Measurements from ENCODE around the gene CD5L. TPM values are rescaled to one million over a fixed set of nuclear protein-coding genes. Genes with fewer than 3 reads are reported as not detected.

CD5L gene
- total RNA-seq, 2 donors from 2014 or later = not detected

DNA sequence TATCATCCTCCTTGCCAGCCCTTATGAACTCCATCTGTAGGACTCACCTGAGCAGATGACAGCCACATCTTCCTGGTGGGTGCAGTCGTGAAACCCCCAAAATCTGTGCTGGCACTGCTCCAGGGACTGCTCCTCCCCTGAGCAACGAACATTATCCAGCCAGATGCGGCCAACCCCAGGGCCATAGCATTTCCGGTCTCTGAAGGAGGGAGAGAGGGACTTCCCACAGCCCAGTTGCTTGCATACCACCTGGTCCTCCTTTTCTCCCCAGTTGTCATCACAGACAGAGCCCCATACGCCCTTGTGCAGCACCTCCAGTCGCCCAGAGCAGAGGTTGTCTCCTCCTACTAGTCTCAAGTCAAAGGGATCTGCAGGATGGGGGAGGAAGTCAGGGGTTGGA is 8.5 kb downstream of the CD5L start:
- 87% methylated on average over 6 of the region's 6 CpGs for WGBS
- H3K27me3 ChIP-seq (replicated peaks; ENCODE audit: insufficient read depth) = no peaks in the 10 kb centered on the region
- H3K36me3 ChIP-seq = no peaks in the 10 kb centered on the region
- no peak for DNase-seq (ENCODE audit: low spot score)
- no peak overlapping the region for H3K27ac ChIP-seq
- TF ChIP-seq POLR2AphosphoS5 (IDR thresholded peaks at IDR 0.05) (no peak), POLR2A (IDR thresholded peaks at IDR 0.05) (no peak)
- TF ChIP-seq, protein P1, sequence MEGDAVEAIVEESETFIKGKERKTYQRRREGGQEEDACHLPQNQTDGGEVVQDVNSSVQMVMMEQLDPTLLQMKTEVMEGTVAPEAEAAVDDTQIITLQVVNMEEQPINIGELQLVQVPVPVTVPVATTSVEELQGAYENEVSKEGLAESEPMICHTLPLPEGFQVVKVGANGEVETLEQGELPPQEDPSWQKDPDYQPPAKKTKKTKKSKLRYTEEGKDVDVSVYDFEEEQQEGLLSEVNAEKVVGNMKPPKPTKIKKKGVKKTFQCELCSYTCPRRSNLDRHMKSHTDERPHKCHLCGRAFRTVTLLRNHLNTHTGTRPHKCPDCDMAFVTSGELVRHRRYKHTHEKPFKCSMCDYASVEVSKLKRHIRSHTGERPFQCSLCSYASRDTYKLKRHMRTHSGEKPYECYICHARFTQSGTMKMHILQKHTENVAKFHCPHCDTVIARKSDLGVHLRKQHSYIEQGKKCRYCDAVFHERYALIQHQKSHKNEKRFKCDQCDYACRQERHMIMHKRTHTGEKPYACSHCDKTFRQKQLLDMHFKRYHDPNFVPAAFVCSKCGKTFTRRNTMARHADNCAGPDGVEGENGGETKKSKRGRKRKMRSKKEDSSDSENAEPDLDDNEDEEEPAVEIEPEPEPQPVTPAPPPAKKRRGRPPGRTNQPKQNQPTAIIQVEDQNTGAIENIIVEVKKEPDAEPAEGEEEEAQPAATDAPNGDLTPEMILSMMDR (IDR thresholded peaks at IDR 0.05) = no peak
- no peaks in the 10 kb centered on the region for H3K4me1 ChIP-seq (replicated peaks)
- H3K4me3 ChIP-seq = no peak overlapping the region
- no peaks in the 10 kb centered on the region for H3K9me3 ChIP-seq
- intact Hi-C loops (cut with DNase I) = no loop called here

DNA sequence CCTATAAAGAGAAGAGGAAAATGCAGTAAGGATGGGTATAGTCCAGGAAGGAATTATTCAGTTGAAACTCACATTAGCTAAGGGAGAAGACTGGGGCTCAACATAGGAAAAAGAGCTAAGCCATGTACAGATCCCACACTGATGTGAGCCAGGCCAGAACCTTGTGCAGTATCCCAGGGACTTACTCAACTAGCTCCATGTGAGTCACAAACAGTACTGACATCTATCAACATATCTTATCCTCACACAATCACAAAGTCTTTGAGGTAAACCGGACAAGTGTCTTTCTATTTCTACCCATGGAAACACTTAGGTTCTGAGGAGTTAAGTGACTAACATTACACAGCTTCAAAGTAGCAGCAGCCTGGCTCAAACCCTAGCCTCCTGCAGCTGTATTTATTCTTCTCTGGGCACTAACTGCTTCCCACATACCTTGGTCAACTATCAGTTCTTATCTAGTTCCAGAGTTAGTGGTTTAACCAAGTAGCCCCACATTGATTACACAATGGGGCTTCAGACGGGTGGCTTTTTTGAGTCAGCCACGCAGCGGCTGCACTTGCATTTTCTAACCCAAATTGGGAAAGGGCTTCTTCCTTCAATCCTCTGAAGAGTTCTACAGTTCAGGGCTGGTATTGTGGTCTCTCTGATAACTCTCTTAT is 9.5 kb downstream of the CD5L start:
- no peak for DNase-seq (ENCODE audit: low spot score)
- 59% methylated on average over 4 of the region's 4 CpGs for whole genome bisulfite sequencing
- no peak overlapping the region for H3K4me3 ChIP-seq
- TF ChIP-seq POLR2AphosphoS5 (IDR thresholded peaks at IDR 0.05) = no peak
- TF ChIP-seq, protein P1 (IDR thresholded peaks at IDR 0.05) = no peak
- no peak for TF ChIP-seq POLR2A (IDR thresholded peaks at IDR 0.05)
- no peaks in the 10 kb centered on the region for H3K4me1 ChIP-seq (replicated peaks)
- H3K36me3 ChIP-seq = no peaks in the 10 kb centered on the region
- no peaks in the 10 kb centered on the region for H3K9me3 ChIP-seq
- no peaks in the 10 kb centered on the region for H3K27me3 ChIP-seq (replicated peaks; ENCODE audit: insufficient read depth)
- no peak overlapping the region for H3K27ac ChIP-seq
- intact Hi-C loops (cut with DNase I) = no loop called here

DNA sequence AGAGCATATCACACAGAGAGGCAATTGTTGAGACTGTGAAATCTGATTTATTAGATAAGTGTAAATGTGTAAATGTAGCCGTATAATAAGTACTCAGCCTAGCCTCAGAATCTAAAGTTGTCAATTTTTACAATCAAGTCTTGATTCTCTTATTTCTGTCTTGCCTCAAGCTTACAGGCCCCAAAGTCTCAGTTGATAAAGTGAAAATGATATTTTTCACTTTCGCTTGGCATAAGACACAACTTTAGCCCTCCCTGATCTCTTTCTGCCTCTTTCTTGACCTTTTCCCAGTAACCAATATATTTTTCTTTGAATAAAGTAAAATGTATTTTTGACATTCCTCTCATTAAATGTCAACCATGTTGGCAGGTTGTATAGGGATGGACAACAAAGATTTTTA is 10.7 kb downstream of the CD5L start:
- intact Hi-C loops (cut with DNase I) = no loop called here
- Histone ChIP-seq H3K36me3 (no peaks in the 10 kb centered on the region), H3K27ac (no peak overlapping the region), H3K9me3 (no peaks in the 10 kb centered on the region), H3K4me1 (replicated peaks) (no peaks in the 10 kb centered on the region), H3K27me3 (replicated peaks; ENCODE audit: insufficient read depth) (no peaks in the 10 kb centered on the region), H3K4me3 (no peak overlapping the region)
- TF ChIP-seq POLR2A (IDR thresholded peaks at IDR 0.05) = no peak
- TF ChIP-seq POLR2AphosphoS5 (IDR thresholded peaks at IDR 0.05) = no peak
- TF ChIP-seq, protein P1 (IDR thresholded peaks at IDR 0.05) = no peak
- WGBS = 71% methylated on average over 2 of the region's 2 CpGs
- no peak for DNase-seq (ENCODE audit: low spot score)

DNA sequence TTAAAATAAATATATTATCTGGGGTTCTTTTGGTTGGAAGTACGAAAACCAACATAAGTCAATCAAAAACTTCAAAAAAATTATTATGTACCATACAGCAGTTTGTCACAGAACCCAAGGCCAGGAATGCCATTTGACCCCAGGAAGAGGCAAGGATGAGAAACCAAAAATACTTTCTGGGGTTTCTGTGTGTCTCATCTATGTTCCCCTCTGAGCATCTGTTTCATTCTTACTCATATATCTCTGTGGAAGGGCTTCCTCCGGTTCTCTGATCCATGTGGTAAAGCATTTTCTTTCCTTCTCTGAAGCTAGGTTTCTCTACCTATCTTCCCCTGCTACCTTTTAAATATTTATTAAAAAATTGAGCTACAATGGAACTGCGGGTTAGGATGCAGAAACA is 11.9 kb downstream of the CD5L start:
- WGBS = 90% methylated on average over 3 of the region's 3 CpGs
- intact Hi-C loops (cut with DNase I) = no loop called here

DNA sequence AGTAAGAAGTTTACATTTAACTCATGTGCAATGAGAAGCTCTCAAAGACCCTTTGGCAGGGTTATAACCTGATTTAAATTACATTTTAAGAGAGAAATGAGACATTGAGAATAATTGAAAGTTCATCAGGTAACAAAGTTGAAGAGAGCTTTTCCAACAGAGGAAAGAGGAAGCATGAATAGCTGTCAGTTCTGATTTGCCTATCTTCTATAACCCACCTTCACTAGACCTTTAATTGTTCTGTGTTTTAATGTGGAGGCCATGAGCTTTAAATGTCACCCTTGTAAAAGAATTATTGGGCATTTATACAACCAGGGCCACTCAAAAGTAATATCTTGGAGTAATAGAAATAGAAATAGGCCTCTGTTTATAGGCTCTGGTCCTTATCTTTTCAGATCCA is 12.4 kb downstream of the CD5L start:
- H3K9me3 ChIP-seq = no peaks in the 10 kb centered on the region
- intact Hi-C loops (cut with DNase I) = no loop called here
- H3K27ac ChIP-seq = no peak overlapping the region
- no peak for TF ChIP-seq POLR2AphosphoS5 (IDR thresholded peaks at IDR 0.05)
- TF ChIP-seq, protein P1 (IDR thresholded peaks at IDR 0.05) = no peak
- TF ChIP-seq POLR2A (IDR thresholded peaks at IDR 0.05) = no peak
- no peaks in the 10 kb centered on the region for H3K27me3 ChIP-seq (replicated peaks; ENCODE audit: insufficient read depth)
- H3K4me3 ChIP-seq = no peak overlapping the region
- H3K36me3 ChIP-seq = no peaks in the 10 kb centered on the region
- no peak for DNase-seq (ENCODE audit: low spot score)
- no peaks in the 10 kb centered on the region for H3K4me1 ChIP-seq (replicated peaks)

More for the DNA sequence above, 11.9 kb downstream of the CD5L start:
- TF ChIP-seq POLR2A (IDR thresholded peaks at IDR 0.05) (no peak), POLR2AphosphoS5 (IDR thresholded peaks at IDR 0.05) (no peak)
- TF ChIP-seq, protein P1 (IDR thresholded peaks at IDR 0.05) = no peak
- Histone ChIP-seq H3K9me3 (no peaks in the 10 kb centered on the region), H3K4me3 (no peak overlapping the region), H3K4me1 (replicated peaks) (no peaks in the 10 kb centered on the region), H3K27ac (no peak overlapping the region), H3K36me3 (no peaks in the 10 kb centered on the region), H3K27me3 (replicated peaks; ENCODE audit: insufficient read depth) (no peaks in the 10 kb centered on the region)
- DNase-seq (ENCODE audit: low spot score) = no peak

All from prostate gland (tissue), 2 donors.